Measurements from ENCODE around the gene SERPINA5. TPM values are rescaled to one million over a fixed set of nuclear protein-coding genes. Genes with fewer than 3 reads are reported as not detected.

The SERPINA5 gene
- total and polyA plus RNA-seq, 2 of the 13 experiments (the other 11 are each of a cell fraction or from before 2014, with no cell fraction given) = 449 to 498 TPM

DNA sequence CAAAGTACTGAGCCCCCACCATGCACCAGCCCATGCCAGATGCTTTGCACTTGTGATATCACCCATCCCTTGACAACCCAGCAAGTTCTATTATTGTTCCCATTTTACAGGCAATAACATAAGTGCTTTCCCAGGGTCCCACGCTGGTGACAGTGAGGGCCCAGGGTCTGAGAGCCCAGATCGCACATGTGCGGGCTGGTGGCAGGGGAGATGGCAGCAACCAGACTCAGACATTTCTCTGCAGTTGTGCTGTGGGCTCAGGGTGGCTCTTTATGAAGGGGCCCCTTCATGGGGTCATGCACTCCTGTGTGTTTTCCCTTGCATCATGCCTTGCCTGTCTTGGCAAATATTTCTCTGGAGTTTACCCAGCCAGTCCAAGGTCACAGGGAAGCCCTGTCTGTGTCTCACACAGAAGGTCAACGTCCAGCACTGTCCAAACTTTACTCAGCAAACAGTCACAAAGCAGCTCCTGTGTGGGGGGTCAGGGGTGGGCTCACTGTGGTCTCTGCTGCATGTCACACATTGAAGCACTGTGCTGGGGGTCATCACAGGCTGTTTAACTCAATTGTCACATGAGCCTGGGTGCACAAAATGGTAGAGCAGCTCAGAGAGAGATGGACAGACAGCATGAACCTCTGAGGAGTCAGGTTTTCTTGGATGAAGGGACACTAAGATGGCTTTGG, 12.7 kb downstream of the SERPINA5 start (continued):
- TF ChIP-seq HNRNPK (IDR thresholded peaks at IDR 0.05; ENCODE audit: low read depth, low read length, poor library complexity, severe bottlenecking) (no peak), HOXA3 (CRISPR knock-in tag; IDR thresholded peaks at IDR 0.05) (peak; percentile 93), JUN (CRISPR knock-in tag; IDR thresholded peaks at IDR 0.05) (peak; percentile 98), XBP1 (CRISPR knock-in tag; IDR thresholded peaks at IDR 0.05) (no peak), ZNF441 (CRISPR knock-in tag; IDR thresholded peaks at IDR 0.05; ENCODE audit: borderline replicate concordance) (peak; percentile 84), ZBTB10 (CRISPR knock-in tag; IDR thresholded peaks at IDR 0.05; ENCODE audit: borderline replicate concordance) (peak; percentile 66; the same call in 1 of the 2 replicates), NKX3-1 (CRISPR knock-in tag; IDR thresholded peaks at IDR 0.05) (no peak; the same call in 1 of the 2 replicates), ZNF670 (CRISPR knock-in tag; IDR thresholded peaks at IDR 0.05; ENCODE audit: borderline replicate concordance) (peak; percentile 99), ZNF292 (CRISPR knock-in tag; IDR thresholded peaks at IDR 0.05; ENCODE audit: borderline replicate concordance, low read depth) (peak; percentile 100), ZNF567 (CRISPR knock-in tag; IDR thresholded peaks at IDR 0.05; ENCODE audit: borderline replicate concordance) (peak; percentile 55; the same call in 1 of the 2 replicates), MTF2 (CRISPR knock-in tag; IDR thresholded peaks at IDR 0.05; ENCODE audit: borderline replicate concordance) (no peak), AGO2 (optimal IDR thresholded peaks at IDR 0.05; ENCODE audit: low read depth, low read length) (peak; percentile 65), NFRKB (IDR thresholded peaks at IDR 0.05) (no peak), FOSL2 (CRISPR knock-in tag; IDR thresholded peaks at IDR 0.05) (peak; percentile 97), SAFB2 (CRISPR knock-in tag; IDR thresholded peaks at IDR 0.05; ENCODE audit: borderline replicate concordance, low read depth) (no peak), PRMT3 (CRISPR knock-in tag; IDR thresholded peaks at IDR 0.05; ENCODE audit: borderline replicate concordance, low read depth) (peak; percentile 94), TBL1XR1 (IDR thresholded peaks at IDR 0.05; ENCODE audit: borderline replicate concordance, low read length, partially characterized antibody) (peak; percentile 100), RELA (CRISPR knock-in tag; IDR thresholded peaks at IDR 0.05) (no peak; the same call in 1 of the 2 replicates), SP140L (CRISPR knock-in tag; IDR thresholded peaks at IDR 0.05; ENCODE audit: borderline replicate concordance) (no peak)
- TF ChIP-seq, protein P1, sequence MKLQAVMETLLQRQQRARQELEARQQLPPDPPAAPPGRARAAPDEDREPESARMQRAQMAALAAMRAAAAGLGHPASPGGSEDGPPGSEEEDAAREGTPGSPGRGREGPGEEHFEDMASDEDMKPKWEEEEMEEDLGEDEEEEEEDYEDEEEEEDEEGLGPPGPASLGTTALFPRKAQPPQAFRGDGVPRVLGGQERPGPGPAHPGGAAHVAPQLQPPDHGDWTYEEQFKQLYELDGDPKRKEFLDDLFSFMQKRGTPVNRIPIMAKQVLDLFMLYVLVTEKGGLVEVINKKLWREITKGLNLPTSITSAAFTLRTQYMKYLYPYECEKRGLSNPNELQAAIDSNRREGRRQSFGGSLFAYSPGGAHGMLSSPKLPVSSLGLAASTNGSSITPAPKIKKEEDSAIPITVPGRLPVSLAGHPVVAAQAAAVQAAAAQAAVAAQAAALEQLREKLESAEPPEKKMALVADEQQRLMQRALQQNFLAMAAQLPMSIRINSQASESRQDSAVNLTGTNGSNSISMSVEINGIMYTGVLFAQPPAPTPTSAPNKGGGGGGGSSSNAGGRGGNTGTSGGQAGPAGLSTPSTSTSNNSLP (IDR thresholded peaks at IDR 0.05; ENCODE audit: low read depth, low read length) = peak; percentile 71
- TF ChIP-seq, protein P2, sequence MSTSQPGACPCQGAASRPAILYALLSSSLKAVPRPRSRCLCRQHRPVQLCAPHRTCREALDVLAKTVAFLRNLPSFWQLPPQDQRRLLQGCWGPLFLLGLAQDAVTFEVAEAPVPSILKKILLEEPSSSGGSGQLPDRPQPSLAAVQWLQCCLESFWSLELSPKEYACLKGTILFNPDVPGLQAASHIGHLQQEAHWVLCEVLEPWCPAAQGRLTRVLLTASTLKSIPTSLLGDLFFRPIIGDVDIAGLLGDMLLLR (CRISPR knock-in tag; IDR thresholded peaks at IDR 0.05) = no peak
